Activated CD4-positive, CD25-positive, alpha-beta regulatory T cell (primary cell): ENCODE data around the gene SLC6A18.
"Not testable (repeated sequence)": the region's sequence is repeated elsewhere in the genome, so short reads cannot be mapped to it uniquely, and the experiment has no call there.

Source experiments
- DNase-seq, 4 experiments: peaks; one replicate each; lab custom pipeline; 2025; lab: John Stamatoyannopoulos, UW

The SLC6A18 gene

GRCh38 chr5:1254196-1254595 is 29.0 kb downstream of the SLC6A18 start:
- DNase-seq = no peak

GRCh38 chr5:1255081-1255561 is 29.9 kb downstream of the SLC6A18 start:
- no peak for DNase-seq

GRCh38 chr5:1256776-1257175 is 31.6 kb downstream of the SLC6A18 start:
- no peak for DNase-seq

- no peak for DNase-seq
Measured at GRCh38 chr5:1257363-1257762, 32.2 kb downstream of the SLC6A18 start.

- no peak for DNase-seq
Measured at GRCh38 chr5:1257841-1258240, 32.7 kb downstream of the SLC6A18 start.

GRCh38 chr5:1259806-1260480 is 34.8 kb downstream of the SLC6A18 start:
- DNase-seq = no peak

- no peak for DNase-seq
Measured at GRCh38 chr5:1261643-1262042, 36.5 kb downstream of the SLC6A18 start.

GRCh38 chr5:1262381-1262780 is 37.2 kb downstream of the SLC6A18 start:
- no peak for DNase-seq

GRCh38 chr5:1264211-1264610 is 39.0 kb downstream of the SLC6A18 start:
- DNase-seq = no peak

GRCh38 chr5:1265026-1265425 is 39.8 kb downstream of the SLC6A18 start:
- DNase-seq = no peak

GRCh38 chr5:1265461-1266455 is 40.6 kb downstream of the SLC6A18 start:
- DNase-seq = no peak

- DNase-seq = no peak
Measured at GRCh38 chr5:1266791-1267190, 41.6 kb downstream of the SLC6A18 start.

GRCh38 chr5:1267464-1267863 is 42.3 kb downstream of the SLC6A18 start:
- not testable (repeated sequence) for DNase-seq

- DNase-seq = no peak
Measured at GRCh38 chr5:1268056-1268455, 42.9 kb downstream of the SLC6A18 start.

GRCh38 chr5:1268666-1269065 is 43.5 kb downstream of the SLC6A18 start:
- no peak for DNase-seq

GRCh38 chr5:1270426-1270825 is 45.2 kb downstream of the SLC6A18 start:
- no peak for DNase-seq

- no peak for DNase-seq
Measured at GRCh38 chr5:1270933-1271914, 46.0 kb downstream of the SLC6A18 start.

- DNase-seq = no peak
Measured at GRCh38 chr5:1272201-1272600, 47.0 kb downstream of the SLC6A18 start.

GRCh38 chr5:1273745-1274144 is 48.6 kb downstream of the SLC6A18 start:
- DNase-seq = no peak

- DNase-seq = no peak
Measured at GRCh38 chr5:1274471-1274870, 49.3 kb downstream of the SLC6A18 start.
